HepG2 (cell line): ENCODE data around the gene WHAMM. TPM values are rescaled to one million over a fixed set of nuclear protein-coding genes. Genes with fewer than 3 reads are reported as not detected.
A peak's percentile ranks its signal among the peaks of the same experiment; 100 is the strongest.

Experiments
- CENPT ChIP-seq: sonication (generic); formaldehyde crosslinking; IDR thresholded peaks from 2 replicates; pipeline ENCODE4 v1.8.0; 2022; ENCODE audit warnings: low read depth, mild to moderate bottlenecking, moderate library complexity, missing genetic modification reagents
- HDAC2 ChIP-seq: sonication (generic); formaldehyde crosslinking; IDR thresholded peaks from 2 replicates; pipeline ENCODE4 v1.4.0; 2020; ENCODE audit warnings: missing genetic modification reagents
- HOMEZ ChIP-seq: IDR thresholded peaks from 2 replicates; pipeline ENCODE4 v1.6.1; 2016; ENCODE audit warnings: low read depth
- KLF13 ChIP-seq: sonication (generic); formaldehyde crosslinking; IDR thresholded peaks from 2 replicates; pipeline ENCODE4 v1.4.0; 2020; ENCODE audit warnings: mild to moderate bottlenecking, missing genetic modification reagents
- ONECUT2 ChIP-seq: sonication (generic); formaldehyde crosslinking; IDR thresholded peaks from 2 replicates; pipeline ENCODE4 v1.4.0; 2020; ENCODE audit warnings: missing genetic modification reagents
- PBX2 ChIP-seq: IDR thresholded peaks from 2 replicates; pipeline ENCODE4 v1.6.1; 2016; ENCODE audit warnings: control low read depth
- PRPF4 ChIP-seq: fragments of 200-400 bp; formaldehyde crosslinking; IDR thresholded peaks from 2 replicates; pipeline ENCODE4 v1.6.1; 2016; ENCODE audit warnings: low read length, low read depth; ENCODE audit not compliant: poor library complexity, severe bottlenecking
- SIN3A ChIP-seq: IDR thresholded peaks from 2 replicates; pipeline ENCODE4 v1.6.1; 2011; ENCODE audit warnings: low read depth, mild to moderate bottlenecking, control low read depth, low read length, borderline replicate concordance
- SRF ChIP-seq: IDR thresholded peaks from 2 replicates; pipeline ENCODE4 v1.6.1; 2011; ENCODE audit warnings: mild to moderate bottlenecking, low read depth, low read length, moderate library complexity
- STAG1 ChIP-seq: sonication (generic); formaldehyde crosslinking; IDR thresholded peaks from 2 replicates; pipeline ENCODE4 v1.4.0; 2020; ENCODE audit warnings: missing genetic modification reagents
- YY1 ChIP-seq: IDR thresholded peaks from 2 replicates; pipeline ENCODE4 v1.6.1; 2011; ENCODE audit warnings: low read length, low read depth, moderate library complexity, mild to moderate bottlenecking; ENCODE audit not compliant: insufficient read depth, insufficient replicate concordance
- ZBTB34 ChIP-seq: sonication (generic); formaldehyde crosslinking; IDR thresholded peaks from 2 replicates; pipeline ENCODE4 v1.8.0; 2022; ENCODE audit warnings: mild to moderate bottlenecking, missing genetic modification reagents
- ZKSCAN8 ChIP-seq: IDR thresholded peaks from 2 replicates; pipeline ENCODE4 v1.6.1; 2016; ENCODE audit warnings: borderline replicate concordance, missing genetic modification reagents, missing compliant biosample characterization
- ZNF20 ChIP-seq: sonication (generic); formaldehyde crosslinking; IDR thresholded peaks from 2 replicates; pipeline ENCODE4 v1.4.0; 2020; ENCODE audit warnings: mild to moderate bottlenecking, moderate library complexity, missing genetic modification reagents
- ZNF205 ChIP-seq: IDR thresholded peaks from 2 replicates; pipeline ENCODE4 v1.6.1; 2018; ENCODE audit warnings: missing biosample characterization, missing genetic modification reagents
- ZNF331 ChIP-seq: sonication (generic); formaldehyde crosslinking; IDR thresholded peaks from 2 replicates; pipeline ENCODE4 v1.4.0; 2020; ENCODE audit warnings: missing genetic modification reagents
- ZNF337 ChIP-seq: sonication (generic); formaldehyde crosslinking; IDR thresholded peaks from 2 replicates; pipeline ENCODE4 v1.5.1; 2020; ENCODE audit warnings: missing genetic modification reagents, low read depth, mild to moderate bottlenecking, borderline replicate concordance
- ZNF34 ChIP-seq: sonication (generic); formaldehyde crosslinking; IDR thresholded peaks from 2 replicates; pipeline ENCODE4 v1.4.0; 2020; ENCODE audit warnings: mild to moderate bottlenecking, missing genetic modification reagents, borderline replicate concordance
- ZNF354B ChIP-seq: sonication (generic); formaldehyde crosslinking; IDR thresholded peaks from 2 replicates; pipeline ENCODE4 v1.8.0; 2022; ENCODE audit warnings: mild to moderate bottlenecking, missing genetic modification reagents
- ZNF557 ChIP-seq: sonication (generic); formaldehyde crosslinking; IDR thresholded peaks from 2 replicates; pipeline ENCODE4 v1.4.0; 2020; ENCODE audit warnings: missing genetic modification reagents
- ZNF629 ChIP-seq: sonication (generic); formaldehyde crosslinking; conservative IDR thresholded peaks from 2 replicates; pipeline ENCODE4 v1.5.0; 2020; ENCODE audit warnings: missing genetic modification reagents
- ZNF800 ChIP-seq: sonication (generic); formaldehyde crosslinking; IDR thresholded peaks from 2 replicates; pipeline ENCODE4 v1.4.0; 2020; ENCODE audit warnings: missing genetic modification reagents
- polyA plus RNA-seq, 8 experiments: library from polyadenylated mRNA; depleted of rRNA in 3 of 8; stranded (reverse) in 7 of 8; unstranded in 1 of 8; fragments of >200 nt; fragmentation: Illumina TruSeq in 4 of 8; extraction: Trizol in 4 of 8; gene quantifications; 2 replicates each; pipeline versions ENCODE4 v1.2.1 to v1.2.3, GENCODE V29; 2011 to 2016; ENCODE audit warnings: low read depth in 4 of 8, missing spikeins in 1 of 8, mixed read lengths in 1 of 8; ENCODE audit not compliant: insufficient read depth in 1 of 8
- total RNA-seq, 5 experiments: library from RNA; depleted of rRNA; stranded (reverse); fragments of >200 nt; fragmentation: Illumina TruSeq; extraction: Trizol; gene quantifications; 2 replicates each; pipeline ENCODE4 v1.2.3, GENCODE V29; 2016; ENCODE audit warnings: low read depth in 1 of 5

Gene WHAMM
- total and polyA plus RNA-seq, 2 of the 13 experiments (the other 11 are each of a cell fraction or from before 2014, with no cell fraction given) = 2.9 to 3.0 TPM

- TF ChIP-seq PRPF4 (no peak), SIN3A (peak; percentile 92; the same call in 1 of the 2 replicates), ZNF20 (CRISPR knock-in tag) (no peak), ZNF34 (CRISPR knock-in tag) (no peak; the same call in 1 of the 2 replicates), SRF (no peak), ZNF354B (CRISPR knock-in tag) (no peak), ZNF557 (CRISPR knock-in tag) (peak; percentile 55; the same call in 1 of the 2 replicates), ONECUT2 (CRISPR knock-in tag) (no peak), ZNF337 (no peak), PBX2 (peak; percentile 87), ZNF205 (no peak), CENPT (CRISPR knock-in tag) (no peak), STAG1 (no peak), ZNF331 (CRISPR knock-in tag) (no peak), KLF13 (CRISPR knock-in tag) (no peak), ZNF800 (peak; percentile 46; the same call in 1 of the 2 replicates), ZNF629 (CRISPR knock-in tag) (0 out of 2 replicates have a peak, but pooled peaks have one; percentile 13), ZBTB34 (no peak), YY1 (peak; percentile 60), ZKSCAN8 (no peak), HOMEZ (CRISPR knock-in tag) (peak; percentile 23; the same call in 1 of the 2 replicates), HDAC2 (CRISPR knock-in tag) (peak; percentile 33; the same call in 1 of the 2 replicates)
Measured at GRCh38 chr15:82809308-82810060, at the start of gene WHAMM (continued).
